Measurements from ENCODE around the gene NUFIP2. TPM values are rescaled to one million over a fixed set of nuclear protein-coding genes. Genes with fewer than 3 reads are reported as not detected.

The NUFIP2 gene, protein sequence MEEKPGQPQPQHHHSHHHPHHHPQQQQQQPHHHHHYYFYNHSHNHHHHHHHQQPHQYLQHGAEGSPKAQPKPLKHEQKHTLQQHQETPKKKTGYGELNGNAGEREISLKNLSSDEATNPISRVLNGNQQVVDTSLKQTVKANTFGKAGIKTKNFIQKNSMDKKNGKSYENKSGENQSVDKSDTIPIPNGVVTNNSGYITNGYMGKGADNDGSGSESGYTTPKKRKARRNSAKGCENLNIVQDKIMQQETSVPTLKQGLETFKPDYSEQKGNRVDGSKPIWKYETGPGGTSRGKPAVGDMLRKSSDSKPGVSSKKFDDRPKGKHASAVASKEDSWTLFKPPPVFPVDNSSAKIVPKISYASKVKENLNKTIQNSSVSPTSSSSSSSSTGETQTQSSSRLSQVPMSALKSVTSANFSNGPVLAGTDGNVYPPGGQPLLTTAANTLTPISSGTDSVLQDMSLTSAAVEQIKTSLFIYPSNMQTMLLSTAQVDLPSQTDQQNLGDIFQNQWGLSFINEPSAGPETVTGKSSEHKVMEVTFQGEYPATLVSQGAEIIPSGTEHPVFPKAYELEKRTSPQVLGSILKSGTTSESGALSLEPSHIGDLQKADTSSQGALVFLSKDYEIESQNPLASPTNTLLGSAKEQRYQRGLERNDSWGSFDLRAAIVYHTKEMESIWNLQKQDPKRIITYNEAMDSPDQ
- 24.8 and 30.6 TPM in 2 replicates for total RNA-seq

DNA sequence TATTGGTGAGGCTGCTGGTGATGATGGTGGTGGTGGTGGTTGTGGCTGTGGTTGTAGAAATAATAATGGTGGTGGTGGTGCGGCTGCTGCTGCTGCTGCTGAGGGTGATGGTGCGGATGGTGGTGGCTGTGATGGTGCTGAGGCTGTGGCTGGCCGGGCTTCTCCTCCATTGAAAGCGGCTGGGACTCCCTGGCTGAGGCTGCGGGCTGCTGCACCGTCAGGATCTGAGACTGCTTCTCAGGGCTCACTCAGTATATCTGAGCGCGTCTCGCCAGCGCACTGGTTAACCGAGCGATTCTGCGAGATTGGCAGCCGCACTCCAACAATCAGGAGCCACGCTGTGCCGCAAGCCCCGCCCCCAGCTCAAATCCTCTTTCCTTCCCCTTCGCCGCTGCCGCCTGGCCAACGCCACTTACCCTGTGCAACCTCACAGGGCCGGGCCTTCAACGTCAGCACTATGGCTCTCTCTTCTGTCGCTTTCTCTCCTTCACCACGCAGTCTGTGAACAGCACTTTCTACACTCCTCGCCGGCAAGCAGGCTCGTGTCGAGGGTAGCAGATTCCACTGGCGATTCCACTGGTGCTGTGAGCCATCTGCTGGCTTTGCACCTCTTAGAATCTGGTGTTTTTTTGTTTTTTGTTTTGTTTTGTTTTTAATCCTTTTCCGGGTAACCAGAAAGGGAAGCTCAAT, at the start of gene NUFIP2:
TSS of gene NUFIP2 (minus strand) at position 259 of the 690 bp plus-strand sequence. CDS start at position 170, 89 bp downstream.

DNA sequence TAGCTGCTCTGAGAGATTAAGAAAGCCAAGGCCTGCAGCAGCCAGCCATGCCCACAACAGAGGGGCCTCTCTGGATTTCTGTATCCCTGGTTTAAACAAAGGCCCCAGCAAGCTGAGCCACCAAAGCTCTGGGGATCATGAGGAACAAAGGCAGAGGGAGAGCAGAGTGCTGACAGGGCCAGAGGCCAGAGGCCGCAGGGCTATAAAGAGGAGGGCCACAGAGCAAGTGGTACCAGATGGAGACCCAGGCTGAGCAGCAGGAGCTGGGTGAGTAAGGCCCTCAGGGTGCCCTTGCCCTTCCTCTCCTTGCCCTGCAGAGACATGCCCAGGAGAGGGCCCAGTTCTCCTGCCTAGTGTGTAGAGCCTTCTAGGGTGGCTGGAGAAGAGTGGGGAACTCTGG, 47.3 kb downstream of the NUFIP2 start, which contains the start of gene CRYBA1:
TSS of gene CRYBA1 (plus strand) at position 232 of the 400 bp plus-strand sequence. CDS start at position 237, 5 bp downstream.

Other genes starting within 250 kb of the NUFIP2 start
- 90.3 and 97.6 TPM in 2 replicates for gene MYO18A, start 113.8 kb downstream of the NUFIP2 start, total RNA-seq
- not detected in 2 replicates for gene CRYBA1, start 47.3 kb downstream of the NUFIP2 start, total RNA-seq
- 66.6 and 72.6 TPM in 2 replicates for gene TAOK1, start 96.2 kb upstream of the NUFIP2 start, total RNA-seq